ENCODE results near the gene CUX1.

The CUX1 gene

DNA sequence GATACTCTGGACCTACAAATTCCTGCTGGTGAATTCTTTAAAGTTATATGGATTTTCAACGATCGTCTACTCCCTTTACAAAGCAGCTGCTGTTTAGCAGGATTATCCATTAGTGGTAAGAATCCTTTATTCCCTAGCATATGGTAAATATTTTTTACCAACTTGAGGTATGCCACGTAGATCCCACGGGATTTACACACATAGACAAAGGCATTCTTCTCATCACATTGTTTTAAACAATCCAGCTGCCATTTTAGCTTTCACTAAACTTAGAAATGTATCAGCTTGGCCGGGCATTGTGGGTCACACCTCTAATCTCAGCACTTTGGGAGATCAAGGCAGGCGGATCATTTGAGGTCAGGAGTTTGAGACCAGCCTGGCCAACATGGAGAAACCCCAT is 321.2 kb downstream of the CUX1 start:
- TF ChIP-seq GATA2 (IDR thresholded peaks at IDR 0.05; ENCODE audit: low read depth, low read length) (no peak), GATA3 (IDR thresholded peaks at IDR 0.05; ENCODE audit: low read depth, low read length) (no peak)

DNA sequence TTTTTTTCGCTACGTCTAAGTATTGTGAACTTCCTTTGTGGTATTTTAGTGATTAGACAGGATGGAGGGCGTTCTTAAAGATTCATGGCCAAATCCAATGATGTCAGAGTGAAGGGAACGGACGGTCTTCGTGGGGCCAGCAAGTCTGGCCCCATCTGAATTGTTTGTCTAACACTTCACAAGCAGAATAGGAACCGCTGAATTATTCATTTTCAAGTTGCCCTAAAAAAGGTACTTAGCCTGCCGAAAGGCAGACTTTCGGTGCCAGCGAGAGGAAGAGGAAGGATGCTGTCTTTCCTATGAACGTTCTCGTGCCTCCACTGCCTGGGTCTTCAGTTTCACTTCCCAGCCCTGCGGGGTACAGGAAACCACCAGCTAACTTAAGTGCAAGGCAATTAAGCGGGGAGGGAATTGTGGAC is 323.5 kb downstream of the CUX1 start:
- TF ChIP-seq GATA2 (IDR thresholded peaks at IDR 0.05; ENCODE audit: low read depth, low read length) (no peak), GATA3 (IDR thresholded peaks at IDR 0.05; ENCODE audit: low read depth, low read length) (no peak)

DNA sequence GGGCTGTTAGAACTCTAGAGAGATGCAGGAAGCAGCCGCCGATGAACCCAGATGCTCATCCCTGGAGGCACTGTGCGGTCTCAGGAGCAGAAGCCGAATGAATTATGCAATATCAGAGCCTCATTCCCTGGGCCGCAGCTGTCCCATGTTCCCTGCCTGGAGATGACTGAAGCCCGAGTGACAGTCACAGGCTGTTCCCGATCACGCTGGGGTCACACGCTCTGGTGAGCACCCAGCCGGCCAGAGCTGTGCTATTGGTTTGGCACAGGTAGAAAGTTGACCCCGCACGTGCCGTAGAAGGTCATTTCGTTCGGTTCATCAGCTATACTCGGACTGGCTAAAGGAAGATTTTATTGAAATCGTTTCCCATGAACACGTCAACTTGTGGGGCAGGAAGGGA is 328.7 kb downstream of the CUX1 start:
- TF ChIP-seq GATA3 (IDR thresholded peaks at IDR 0.05; ENCODE audit: low read depth, low read length) (no peak), GATA2 (IDR thresholded peaks at IDR 0.05; ENCODE audit: low read depth, low read length) (no peak)

DNA sequence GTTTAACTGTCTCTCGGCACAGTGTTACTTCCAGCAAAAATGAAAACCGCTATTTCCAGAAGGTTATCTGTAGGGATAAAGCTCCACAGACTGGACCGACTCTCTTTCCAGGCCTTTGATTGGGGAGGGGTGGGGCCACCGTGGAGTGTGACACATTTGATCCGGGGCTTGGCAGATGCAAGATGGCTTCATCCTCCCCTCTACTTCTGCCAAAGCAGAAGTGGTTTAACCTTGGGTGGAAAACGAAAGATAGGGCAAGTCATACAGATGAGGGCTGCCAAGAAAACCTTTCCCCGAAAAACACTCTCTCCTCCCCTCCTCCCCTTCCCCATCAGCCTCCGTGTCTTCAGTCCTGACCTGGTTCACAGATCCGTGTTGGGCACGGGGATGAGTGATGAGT is 329.6 kb downstream of the CUX1 start:
- TF ChIP-seq GATA3 (IDR thresholded peaks at IDR 0.05; ENCODE audit: low read depth, low read length) (no peak), GATA2 (IDR thresholded peaks at IDR 0.05; ENCODE audit: low read depth, low read length) (no peak)

DNA sequence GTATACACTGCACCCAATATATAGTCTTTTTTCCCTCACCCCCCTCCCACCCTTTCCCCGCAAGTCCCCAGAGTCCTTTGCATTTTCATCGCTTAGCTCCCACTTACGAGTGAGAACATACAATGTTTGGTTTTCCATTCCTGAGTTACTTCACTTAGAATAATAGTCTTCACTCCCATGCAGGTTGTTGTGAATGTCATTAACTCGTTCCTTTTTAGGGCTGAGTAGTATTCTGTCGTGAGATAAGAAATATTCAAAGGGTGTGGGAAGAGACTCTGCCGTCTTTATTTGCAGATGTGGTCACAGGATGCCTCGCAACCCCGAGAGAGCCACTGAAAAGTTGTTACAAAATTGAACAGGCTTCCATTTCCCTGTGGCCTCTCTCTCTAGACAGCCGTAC is 331.4 kb downstream of the CUX1 start:
- TF ChIP-seq GATA2 (IDR thresholded peaks at IDR 0.05; ENCODE audit: low read depth, low read length) (no peak), GATA3 (IDR thresholded peaks at IDR 0.05; ENCODE audit: low read depth, low read length) (no peak)

DNA sequence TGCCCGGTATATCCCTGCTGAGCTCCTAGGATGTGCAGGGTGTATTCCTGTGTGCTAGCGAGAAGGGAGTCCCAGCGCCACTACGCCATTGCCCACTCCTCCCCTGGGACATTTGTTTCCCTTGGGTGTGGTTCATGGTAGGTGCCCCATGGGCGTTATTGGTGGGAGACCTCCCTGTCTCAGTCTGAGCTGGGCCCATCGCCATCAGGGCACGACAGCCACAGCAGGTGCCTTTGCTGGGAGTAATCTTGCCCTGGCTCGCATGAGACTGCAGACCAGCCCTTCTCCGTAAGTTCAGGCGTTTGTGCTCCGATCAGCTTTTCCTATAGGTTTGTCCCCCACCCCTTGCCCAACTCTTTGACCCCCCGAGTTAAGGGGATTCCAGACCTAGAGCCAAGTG is 332.0 kb downstream of the CUX1 start:
- TF ChIP-seq GATA2 (IDR thresholded peaks at IDR 0.05; ENCODE audit: low read depth, low read length) (no peak), GATA3 (IDR thresholded peaks at IDR 0.05; ENCODE audit: low read depth, low read length) (no peak)

DNA sequence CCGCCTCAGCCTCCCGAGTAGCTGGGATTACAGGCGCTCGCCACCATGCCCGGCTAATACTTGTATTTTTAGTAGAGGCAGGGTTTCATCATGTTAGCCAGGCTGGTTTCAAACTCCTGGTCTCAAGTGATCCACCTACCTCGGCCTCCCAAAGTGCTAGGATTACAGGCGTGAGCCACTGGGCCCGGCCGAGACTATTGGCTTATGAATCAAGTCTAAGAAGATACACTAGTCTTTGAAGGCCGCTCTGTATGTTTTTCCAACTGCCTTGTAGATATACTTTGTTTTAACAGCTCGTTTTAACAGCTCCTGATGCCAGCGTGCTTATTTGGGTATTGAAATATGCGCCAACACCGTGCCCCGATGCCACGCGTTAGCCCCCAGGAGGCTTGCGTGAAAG is 332.8 kb downstream of the CUX1 start:
- TF ChIP-seq GATA3 (IDR thresholded peaks at IDR 0.05; ENCODE audit: low read depth, low read length), result no peak
- TF ChIP-seq GATA2 (IDR thresholded peaks at IDR 0.05; ENCODE audit: low read depth, low read length), result no peak

DNA sequence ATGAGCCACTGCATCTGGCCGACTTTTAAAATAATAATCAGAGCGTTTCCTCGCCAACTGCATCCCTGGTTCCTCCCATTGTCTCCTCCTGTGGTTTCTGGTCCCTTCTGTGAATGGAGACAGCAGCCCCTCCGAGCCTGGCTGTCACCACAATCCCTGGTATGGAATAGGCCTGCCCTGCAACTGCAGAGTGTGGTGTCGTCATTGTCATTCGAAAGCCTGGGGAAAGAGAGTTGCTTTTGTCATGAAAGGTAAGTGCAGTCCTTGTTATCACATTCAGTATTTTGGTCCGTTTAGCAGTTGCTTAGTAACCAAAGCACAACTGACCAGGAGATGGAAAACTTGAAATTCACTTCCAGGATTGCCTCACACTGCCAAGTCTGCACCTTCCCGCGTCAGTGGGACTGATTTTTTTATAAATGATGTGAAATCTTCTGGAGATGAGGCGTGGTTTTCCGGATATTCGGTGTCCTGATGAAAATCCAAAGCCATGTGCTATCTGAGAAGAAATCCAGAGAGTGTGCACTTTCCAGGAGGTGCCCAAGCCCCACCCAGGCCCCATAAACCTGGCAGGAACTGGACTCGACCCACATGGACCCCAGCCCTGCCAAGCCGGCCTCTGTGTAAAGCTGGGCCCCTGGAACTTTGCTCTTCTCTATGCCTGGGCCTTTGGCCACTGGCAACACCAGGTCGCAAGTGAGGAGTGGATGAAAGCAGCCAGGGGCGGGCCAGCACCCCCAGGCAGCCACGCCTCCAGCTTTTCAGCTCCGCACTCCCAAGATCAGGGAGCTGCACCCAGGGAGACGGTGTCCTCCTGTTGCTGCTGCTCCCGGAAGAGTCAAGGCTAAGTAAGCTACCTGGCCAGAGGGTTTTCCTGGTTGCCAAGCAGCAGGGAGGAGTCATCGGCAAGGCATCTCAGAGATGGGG is 335.5 kb downstream of the CUX1 start:
- TF ChIP-seq GATA3 (IDR thresholded peaks at IDR 0.05; ENCODE audit: low read depth, low read length) (no peak), GATA2 (IDR thresholded peaks at IDR 0.05; ENCODE audit: low read depth, low read length) (no peak)

DNA sequence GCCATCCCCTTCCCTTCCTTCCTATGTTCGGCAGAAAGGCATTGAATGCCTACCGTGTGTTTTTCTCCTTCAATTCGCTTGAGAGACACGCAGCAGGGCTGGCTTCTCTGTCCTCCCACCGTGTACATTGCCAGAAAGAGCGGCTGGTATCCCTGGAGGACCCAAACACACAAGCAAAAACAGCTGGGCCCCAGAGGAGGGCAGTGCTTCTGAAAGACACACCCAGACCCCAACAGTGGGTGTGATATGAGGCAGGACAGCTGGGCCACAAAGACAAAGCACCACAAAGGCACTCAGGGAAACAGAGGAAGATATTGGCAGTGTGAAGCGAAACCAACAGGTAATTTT is 336.1 kb downstream of the CUX1 start:
- TF ChIP-seq GATA3 (IDR thresholded peaks at IDR 0.05; ENCODE audit: low read depth, low read length) (no peak), GATA2 (IDR thresholded peaks at IDR 0.05; ENCODE audit: low read depth, low read length) (no peak)

DNA sequence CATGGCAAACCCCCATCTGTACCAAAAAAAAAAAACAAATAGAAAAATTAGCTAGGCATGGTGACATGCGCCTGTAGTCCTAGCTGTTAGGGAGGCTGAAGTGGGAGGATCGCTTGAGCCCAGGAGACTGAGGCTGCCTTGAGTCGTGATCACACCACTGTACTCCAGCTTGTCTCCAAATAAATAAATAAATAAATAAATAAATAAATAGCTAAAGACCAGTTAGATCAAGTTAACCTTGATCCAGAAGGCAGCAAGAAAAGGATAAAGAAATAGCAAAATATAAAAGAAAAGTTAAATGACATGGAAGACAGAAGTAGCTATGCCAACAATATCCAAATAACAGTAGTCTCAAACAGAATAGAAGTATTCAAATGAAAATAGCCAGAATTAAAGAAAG is 337.0 kb downstream of the CUX1 start:
- no peak for TF ChIP-seq GATA2 (IDR thresholded peaks at IDR 0.05; ENCODE audit: low read depth, low read length)
- no peak for TF ChIP-seq GATA3 (IDR thresholded peaks at IDR 0.05; ENCODE audit: low read depth, low read length)

DNA sequence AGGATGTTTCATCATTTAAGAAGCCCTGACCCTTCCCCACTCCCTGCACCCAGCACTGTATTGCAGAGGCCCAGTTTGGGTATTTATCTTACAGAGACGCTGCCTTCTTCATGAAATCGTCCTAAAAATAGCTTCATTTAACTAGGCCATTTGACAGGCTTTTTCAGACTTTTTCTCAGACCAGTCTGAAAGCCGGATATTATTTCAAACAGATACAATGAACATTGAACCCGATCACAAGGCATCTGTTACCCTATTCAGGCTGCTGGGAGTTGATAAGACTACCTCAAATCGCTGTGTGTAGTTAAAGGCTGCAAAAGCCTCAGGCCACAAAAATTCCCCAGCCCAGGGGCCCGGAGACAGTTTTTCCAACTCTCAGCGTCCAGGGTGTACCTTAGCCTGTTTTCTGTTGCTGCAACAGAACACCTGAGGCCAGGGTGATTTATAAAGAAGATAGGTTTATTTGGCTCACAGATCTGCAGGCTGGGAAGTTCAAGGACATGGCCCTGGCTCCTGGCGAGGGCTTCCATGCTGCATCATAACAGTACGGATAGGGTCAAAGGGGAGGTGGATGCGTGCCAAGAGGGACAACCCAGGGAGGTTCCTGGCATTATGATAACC is 338.5 kb downstream of the CUX1 start:
- TF ChIP-seq GATA2 (IDR thresholded peaks at IDR 0.05; ENCODE audit: low read depth, low read length) (no peak), GATA3 (IDR thresholded peaks at IDR 0.05; ENCODE audit: low read depth, low read length) (no peak)

DNA sequence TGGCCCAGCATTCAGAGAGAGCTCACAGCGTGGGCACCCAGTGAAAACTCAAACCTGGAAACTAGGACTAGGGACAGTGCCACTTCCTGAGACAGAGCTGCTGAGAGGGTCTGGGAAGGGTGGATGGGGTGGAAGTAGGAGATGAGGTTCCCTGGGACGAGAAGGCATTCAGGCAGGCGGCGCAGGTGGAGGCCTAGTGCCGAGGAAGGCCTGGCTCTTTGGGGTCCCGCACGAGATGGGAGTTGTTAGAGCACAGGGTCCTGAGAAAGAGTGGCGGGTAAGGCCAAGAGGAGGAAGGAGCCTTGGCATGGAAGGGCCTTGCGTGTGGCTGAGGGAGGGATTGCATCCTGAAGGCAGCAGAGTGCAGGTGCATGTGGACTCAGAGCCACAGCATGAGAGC is 339.4 kb downstream of the CUX1 start:
- TF ChIP-seq GATA3 (IDR thresholded peaks at IDR 0.05; ENCODE audit: low read depth, low read length), result no peak
- no peak for TF ChIP-seq GATA2 (IDR thresholded peaks at IDR 0.05; ENCODE audit: low read depth, low read length)

DNA sequence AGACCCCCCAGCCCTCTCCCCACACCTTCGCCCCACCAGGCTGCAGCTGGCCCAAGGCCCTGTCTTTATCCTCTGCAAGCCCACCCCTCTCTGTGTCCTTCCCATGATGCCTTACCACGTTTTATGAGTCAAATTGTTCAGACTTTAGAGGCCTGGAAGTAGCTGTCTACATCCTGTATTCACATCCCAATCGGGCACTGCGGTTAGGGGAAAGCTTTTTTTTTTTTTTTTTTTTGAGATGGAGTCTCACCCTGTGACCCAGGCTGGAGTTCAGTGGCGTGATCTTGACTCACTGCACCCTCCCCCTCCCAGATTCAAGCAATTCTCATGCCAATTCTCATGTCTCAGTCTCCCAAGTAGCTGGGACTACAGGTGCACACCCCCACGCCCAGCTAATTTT is 347.7 kb downstream of the CUX1 start:
- no peak for TF ChIP-seq GATA2 (IDR thresholded peaks at IDR 0.05; ENCODE audit: low read depth, low read length)
- no peak for TF ChIP-seq GATA3 (IDR thresholded peaks at IDR 0.05; ENCODE audit: low read depth, low read length)

DNA sequence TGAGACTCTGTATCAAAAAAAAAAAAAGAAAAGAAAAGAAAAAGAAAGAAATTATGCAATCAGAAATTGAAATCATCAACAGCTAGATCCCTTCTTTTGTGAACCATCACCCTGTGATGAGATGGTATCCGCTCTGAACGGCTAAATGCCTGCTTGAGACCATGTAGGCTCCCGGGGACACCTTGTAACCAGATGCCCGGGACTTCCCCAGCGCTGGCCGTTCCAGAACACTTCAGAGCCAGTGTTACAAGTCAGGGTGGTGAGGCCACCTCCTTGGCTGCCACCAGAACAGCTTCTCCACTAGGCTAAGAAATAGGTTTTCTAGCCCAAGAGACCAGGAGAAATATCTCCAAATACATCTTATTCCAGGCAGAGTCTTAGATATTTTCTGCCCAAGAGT is 349.8 kb downstream of the CUX1 start:
- TF ChIP-seq GATA2 (IDR thresholded peaks at IDR 0.05; ENCODE audit: low read depth, low read length) (no peak), GATA3 (IDR thresholded peaks at IDR 0.05; ENCODE audit: low read depth, low read length) (no peak)

All from SH-SY5Y (cell line).